HG03135 (cell line): Measurements from ENCODE around the gene SUCLG2.

Source experiments
- ATAC-seq: cut with Tn5 transposase; IDR thresholded peaks from one replicate; pipeline ENCODE4 v1.9.1; 2021; ENCODE audit warnings: mild to moderate bottlenecking, moderate library complexity; ENCODE audit not compliant: unreplicated experiment

The SUCLG2 gene

GRCh38 chr3:67461667-67462142 lies 192.7 kb downstream of the SUCLG2 start:
- no peak for ATAC-seq

- no peak for ATAC-seq
These were observed 193.4 kb downstream of the SUCLG2 start for GRCh38 chr3:67460841-67461510.

GRCh38 chr3:67459796-67460195 lies 194.6 kb downstream of the SUCLG2 start:
- no peak for ATAC-seq

GRCh38 chr3:67458896-67459530 lies 195.4 kb downstream of the SUCLG2 start:
- ATAC-seq, result no peak

- ATAC-seq, result no peak
These were observed 196.0 kb downstream of the SUCLG2 start for GRCh38 chr3:67458408-67458807.

- ATAC-seq, result no peak
These were observed 200.8 kb downstream of the SUCLG2 start for GRCh38 chr3:67453628-67454027.

GRCh38 chr3:67450153-67450552 lies 204.3 kb downstream of the SUCLG2 start:
- no peak for ATAC-seq

- no peak for ATAC-seq
These were observed 207.0 kb downstream of the SUCLG2 start for GRCh38 chr3:67447393-67447792.

- ATAC-seq, result no peak
These were observed 216.6 kb downstream of the SUCLG2 start for GRCh38 chr3:67437789-67438188.

- ATAC-seq, result no peak
These were observed 217.3 kb downstream of the SUCLG2 start for GRCh38 chr3:67437090-67437489.

GRCh38 chr3:67433109-67433508 lies 221.3 kb downstream of the SUCLG2 start:
- ATAC-seq, result no peak

- ATAC-seq, result no peak
These were observed 222.5 kb downstream of the SUCLG2 start for GRCh38 chr3:67431887-67432286.

- no peak for ATAC-seq
These were observed 230.7 kb downstream of the SUCLG2 start for GRCh38 chr3:67423722-67424121.

GRCh38 chr3:67421912-67422311 lies 232.5 kb downstream of the SUCLG2 start:
- ATAC-seq, result no peak

- no peak for ATAC-seq
These were observed 234.6 kb downstream of the SUCLG2 start for GRCh38 chr3:67419779-67420178.

- ATAC-seq, result no peak
These were observed 235.2 kb downstream of the SUCLG2 start for GRCh38 chr3:67419218-67419529.

GRCh38 chr3:67418426-67419217 lies 235.8 kb downstream of the SUCLG2 start:
- ATAC-seq, result no peak

- ATAC-seq, result no peak
These were observed 237.7 kb downstream of the SUCLG2 start for GRCh38 chr3:67416703-67417102.

- ATAC-seq, result no peak
These were observed 238.9 kb downstream of the SUCLG2 start for GRCh38 chr3:67415511-67415910.

GRCh38 chr3:67414740-67415139 lies 239.7 kb downstream of the SUCLG2 start:
- no peak for ATAC-seq

- ATAC-seq, result no peak
These were observed 249.2 kb downstream of the SUCLG2 start for GRCh38 chr3:67405193-67405592.

GRCh38 chr3:67402873-67403272 lies 251.5 kb downstream of the SUCLG2 start:
- ATAC-seq, result no peak
